ENCODE results near the gene RBMY1F. TPM values are rescaled to one million over a fixed set of nuclear protein-coding genes. Genes with fewer than 3 reads are reported as not detected.
"Not testable (repeated sequence)": the region's sequence is repeated elsewhere in the genome, so short reads cannot be mapped to it uniquely, and the experiment has no call there.

The RBMY1F gene
- total RNA-seq (2013; cell fraction: nucleolus; rRNA removed) = not detected in 2 replicates
- not detected in 2 replicates for total RNA-seq (2014; rRNA removed)
- total RNA-seq (2014; rRNA removed; fragmentation: Illumina TruSeq; extraction: Trizol) = not detected in 2 replicates
- not detected in 2 replicates for total RNA-seq (2021)
- polyA plus RNA-seq (2011; ENCODE audit: low read depth) = not detected
- polyA plus RNA-seq (2011; rRNA removed) = not detected in 2 replicates
- polyA plus RNA-seq (2011; cell fraction: cytosol; rRNA removed) = not detected in 2 replicates
- not detected in 2 replicates for polyA plus RNA-seq (2011; cell fraction: nucleus; rRNA removed)
- not detected in 2 replicates for polyA plus RNA-seq (2012)
- not detected in 2 replicates for polyA plus RNA-seq (2014; fragmentation: Illumina TruSeq; extraction: Trizol)
- polyA plus RNA-seq (2014; fragmentation: Nextera tagmentation; extraction: Ambion mirVana) = not detected
- polyA plus RNA-seq (2014; rRNA removed) = not detected in 2 replicates
- not detected for polyA plus RNA-seq (2016; fragmentation: Nextera tagmentation; extraction: Ambion mirVana)
- not detected in 2 replicates for polyA minus RNA-seq (2011; rRNA and poly(A)+ RNA removed)
- polyA minus RNA-seq (2011; cell fraction: cytosol; rRNA and poly(A)+ RNA removed) = not detected in 2 replicates
- polyA minus RNA-seq (2011; cell fraction: nucleus; rRNA and poly(A)+ RNA removed) = not detected in 2 replicates
- not detected for Bru-seq, nascent RNA
- BruChase-seq, experiment 1, labeled RNA remaining after a 6-hour chase = not detected
- BruChase-seq, experiment 2, labeled RNA remaining after a 2-hour chase = not detected
- long read RNA-seq, experiment 1 = 0 reads
- long read RNA-seq, experiment 2 = 0 reads

- H3K9ac ChIP-seq (ENCODE audit: control insufficient read depth, insufficient read depth, low read length); DNase-seq (ENCODE audit: low read depth, low spot score); H3K4me3 ChIP-seq; H3K27ac ChIP-seq (ENCODE audit: control insufficient read depth, insufficient read depth); in situ Hi-C loops (cut with MboI); CTCF ChIA-PET; H3K9me3 ChIP-seq (replicated peaks; ENCODE audit: control insufficient read depth, insufficient read depth, low read length); FAIRE-seq; H3K27me3 ChIP-seq (replicated peaks in 1 of 2; ENCODE audit: control insufficient read depth in 2 of 2, insufficient read depth in 2 of 2, low read length in 1 of 2); BruUV-seq (replicated peaks); intact Hi-C loops (cut with micrococcal nuclease; ENCODE audit: unreplicated experiment); RAD21 ChIA-PET (ENCODE audit: unreplicated experiment); ATAC-seq; H3K36me3 ChIP-seq (ENCODE audit: control insufficient read depth in 2 of 2, insufficient read depth in 2 of 2, low read length in 1 of 2); H2AFZ ChIP-seq (ENCODE audit: control insufficient read depth, low read depth, low read length); H3K4me1 ChIP-seq (ENCODE audit: control insufficient read depth, insufficient read depth, low read length); H4K20me1 ChIP-seq (ENCODE audit: control insufficient read depth, insufficient read depth); POLR2A ChIA-PET; H3K79me2 ChIP-seq (ENCODE audit: control insufficient read depth, insufficient read depth, low read length); H3K4me2 ChIP-seq (ENCODE audit: control insufficient read depth, insufficient read depth); SMC1A ChIA-PET (ENCODE audit: uncharacterized antibody, unreplicated experiment): not testable (repeated sequence)
- WGBS (ENCODE audit: insufficient coverage, insufficient replicate concordance, low lambda C conversion rate, missing lambda C conversion rate) = no CpG with 5 or more reads among the region's 31 CpGs
These were observed at the start of gene RBMY1F for GRCh38 chrY:22182823-22183222. TSS of gene RBMY1F (minus strand) at chrY:22182923. CDS start at chrY:22180969, 1,954 bp downstream.

GRCh38 chrY:22151144-22151543, 31.6 kb downstream of the RBMY1F start:
- POLR2A ChIA-PET; FAIRE-seq; H3K4me3 ChIP-seq; H3K4me2 ChIP-seq (ENCODE audit: control insufficient read depth, insufficient read depth); SMC1A ChIA-PET (ENCODE audit: uncharacterized antibody, unreplicated experiment); ATAC-seq; intact Hi-C loops (cut with micrococcal nuclease; ENCODE audit: unreplicated experiment); RAD21 ChIA-PET (ENCODE audit: unreplicated experiment); in situ Hi-C loops (cut with MboI); H3K36me3 ChIP-seq (ENCODE audit: control insufficient read depth in 2 of 2, insufficient read depth in 2 of 2, low read length in 1 of 2); H4K20me1 ChIP-seq (ENCODE audit: control insufficient read depth, insufficient read depth); H2AFZ ChIP-seq (ENCODE audit: control insufficient read depth, low read depth, low read length); BruUV-seq (replicated peaks); DNase-seq (ENCODE audit: low read depth, low spot score); CTCF ChIA-PET; H3K79me2 ChIP-seq (ENCODE audit: control insufficient read depth, insufficient read depth, low read length); H3K27ac ChIP-seq (ENCODE audit: control insufficient read depth, insufficient read depth); H3K4me1 ChIP-seq (ENCODE audit: control insufficient read depth, insufficient read depth, low read length); H3K9ac ChIP-seq (ENCODE audit: control insufficient read depth, insufficient read depth, low read length); H3K27me3 ChIP-seq (replicated peaks in 1 of 2; ENCODE audit: control insufficient read depth in 2 of 2, insufficient read depth in 2 of 2, low read length in 1 of 2); H3K9me3 ChIP-seq (replicated peaks; ENCODE audit: control insufficient read depth, insufficient read depth, low read length): not testable (repeated sequence)
- WGBS (ENCODE audit: insufficient coverage, insufficient replicate concordance, low lambda C conversion rate, missing lambda C conversion rate) = no CpG with 5 or more reads among the region's 4 CpGs

- BruUV-seq (replicated peaks); FAIRE-seq; POLR2A ChIA-PET; H3K4me3 ChIP-seq; RAD21 ChIA-PET (ENCODE audit: unreplicated experiment); H3K27me3 ChIP-seq (replicated peaks in 1 of 2; ENCODE audit: control insufficient read depth in 2 of 2, insufficient read depth in 2 of 2, low read length in 1 of 2); H3K4me1 ChIP-seq (ENCODE audit: control insufficient read depth, insufficient read depth, low read length); H3K79me2 ChIP-seq (ENCODE audit: control insufficient read depth, insufficient read depth, low read length); H3K27ac ChIP-seq (ENCODE audit: control insufficient read depth, insufficient read depth); H3K4me2 ChIP-seq (ENCODE audit: control insufficient read depth, insufficient read depth); CTCF ChIA-PET; DNase-seq (ENCODE audit: low read depth, low spot score); in situ Hi-C loops (cut with MboI); H3K9ac ChIP-seq (ENCODE audit: control insufficient read depth, insufficient read depth, low read length); H2AFZ ChIP-seq (ENCODE audit: control insufficient read depth, low read depth, low read length); H3K36me3 ChIP-seq (ENCODE audit: control insufficient read depth in 2 of 2, insufficient read depth in 2 of 2, low read length in 1 of 2); ATAC-seq; SMC1A ChIA-PET (ENCODE audit: uncharacterized antibody, unreplicated experiment); H4K20me1 ChIP-seq (ENCODE audit: control insufficient read depth, insufficient read depth); H3K9me3 ChIP-seq (replicated peaks; ENCODE audit: control insufficient read depth, insufficient read depth, low read length); intact Hi-C loops (cut with micrococcal nuclease; ENCODE audit: unreplicated experiment): not testable (repeated sequence)
- WGBS (ENCODE audit: insufficient coverage, insufficient replicate concordance, low lambda C conversion rate, missing lambda C conversion rate) = no CpG with 5 or more reads among the region's 8 CpGs
These were observed 41.6 kb downstream of the RBMY1F start for GRCh38 chrY:22141011-22141695.
